ENCODE measurements around the gene SORCS2.

SORCS2 gene

DNA sequence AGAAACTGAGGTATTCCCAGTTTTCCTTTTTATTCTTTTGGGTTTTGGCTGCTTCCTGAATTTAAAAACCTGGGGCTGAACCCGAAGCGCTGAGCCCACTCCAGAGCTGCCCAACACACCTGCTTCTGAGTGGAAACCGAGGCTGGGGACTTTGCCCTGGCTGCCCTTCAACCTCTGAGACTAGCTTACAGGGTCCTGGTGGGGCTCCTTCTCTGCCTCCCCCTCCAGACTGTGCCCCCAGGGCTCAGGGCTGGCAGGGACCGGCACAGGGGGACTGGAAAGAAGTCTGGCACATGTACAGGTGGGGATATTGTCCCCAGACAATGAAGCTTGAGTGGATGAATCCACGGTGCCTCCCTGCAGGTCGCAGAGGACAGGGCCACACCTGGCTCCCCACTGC, 482.8 kb downstream of the SORCS2 start:
- no peak for ATAC-seq
- no peaks in the 10 kb centered on the region for H3K4me1 Mint-ChIP-seq
- peaks cover 26% of the 10 kb centered on the region for H3K27me3 Mint-ChIP-seq
- no peaks in the 10 kb centered on the region for H3K36me3 Mint-ChIP-seq
- no peak overlapping the region for H3K4me3 Mint-ChIP-seq
- H3K9me3 Mint-ChIP-seq, result peaks cover 6% of the 10 kb centered on the region
- H3K27ac Mint-ChIP-seq, result no peak overlapping the region

DNA sequence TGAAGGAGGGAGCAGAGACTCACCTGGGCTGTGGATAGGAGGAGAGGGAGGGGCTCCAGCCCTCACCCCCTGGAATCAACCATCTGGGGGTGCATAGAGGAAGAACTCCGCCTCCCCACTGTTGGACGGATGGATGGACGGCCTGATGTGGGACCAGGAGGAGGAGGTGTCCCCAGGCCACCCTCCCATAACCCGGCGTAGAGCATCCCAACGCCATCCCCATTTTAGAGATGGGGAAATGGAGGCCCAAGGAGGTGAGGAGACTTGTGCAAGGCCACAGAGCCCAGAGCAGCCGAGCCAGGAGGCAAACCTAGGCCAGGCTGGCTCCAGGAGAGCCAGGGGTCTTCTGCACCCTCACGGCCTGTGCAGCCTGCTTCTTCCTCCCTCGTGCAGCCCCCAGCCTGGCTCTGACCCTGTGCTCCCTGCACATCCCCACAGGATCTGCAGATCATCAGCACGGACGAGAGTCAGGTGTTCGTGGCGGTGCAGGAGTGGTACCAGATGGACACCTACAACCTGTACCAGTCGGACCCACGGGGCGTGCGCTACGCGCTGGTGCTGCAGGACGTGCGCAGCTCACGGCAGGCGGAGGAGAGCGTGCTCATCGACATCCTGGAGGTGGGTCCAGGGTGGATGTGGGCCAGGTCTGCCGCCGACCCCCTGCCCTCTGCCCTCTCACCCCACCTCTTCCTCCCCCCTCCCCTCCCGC, 483.4 kb downstream of the SORCS2 start:
- Mint-ChIP-seq H3K27ac (no peak overlapping the region), H3K27me3 (peaks cover 26% of the 10 kb centered on the region), H3K4me1 (no peaks in the 10 kb centered on the region), H3K36me3 (no peaks in the 10 kb centered on the region), H3K9me3 (peaks cover 6% of the 10 kb centered on the region), H3K4me3 (no peak overlapping the region)
- ATAC-seq, result no peak

DNA sequence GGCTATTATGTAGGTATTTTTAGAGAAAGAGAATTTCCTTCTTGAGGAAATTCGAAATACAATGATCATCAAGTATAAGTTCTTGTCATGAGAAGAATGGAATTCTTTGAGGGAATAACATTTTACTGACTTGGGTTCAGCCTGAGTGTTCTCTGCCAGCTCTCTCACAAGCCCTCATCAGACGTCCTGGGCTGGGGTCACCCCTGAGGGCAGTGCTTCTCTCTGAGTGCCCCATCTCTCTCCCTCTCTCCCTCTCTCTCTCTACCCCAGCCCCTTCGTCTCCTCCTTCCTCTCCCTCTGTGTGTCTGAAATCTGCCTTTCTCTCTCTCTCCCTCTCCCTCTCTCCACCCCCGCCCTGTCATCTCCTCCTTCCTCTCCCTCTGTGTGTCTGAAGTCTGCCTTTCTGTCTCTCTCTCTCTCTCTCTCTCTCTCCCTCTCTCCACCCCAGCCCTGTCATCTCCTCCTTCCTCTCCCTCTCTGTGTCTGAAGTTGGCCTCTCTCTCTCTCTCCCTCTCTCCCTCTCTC, 484.1 kb downstream of the SORCS2 start:
- no peaks in the 10 kb centered on the region for H3K4me1 Mint-ChIP-seq
- H3K9me3 Mint-ChIP-seq, result peaks cover 7% of the 10 kb centered on the region
- H3K36me3 Mint-ChIP-seq, result no peaks in the 10 kb centered on the region
- H3K4me3 Mint-ChIP-seq, result no peak overlapping the region
- peaks cover 26% of the 10 kb centered on the region for H3K27me3 Mint-ChIP-seq
- no peak for ATAC-seq
- no peak overlapping the region for H3K27ac Mint-ChIP-seq

DNA sequence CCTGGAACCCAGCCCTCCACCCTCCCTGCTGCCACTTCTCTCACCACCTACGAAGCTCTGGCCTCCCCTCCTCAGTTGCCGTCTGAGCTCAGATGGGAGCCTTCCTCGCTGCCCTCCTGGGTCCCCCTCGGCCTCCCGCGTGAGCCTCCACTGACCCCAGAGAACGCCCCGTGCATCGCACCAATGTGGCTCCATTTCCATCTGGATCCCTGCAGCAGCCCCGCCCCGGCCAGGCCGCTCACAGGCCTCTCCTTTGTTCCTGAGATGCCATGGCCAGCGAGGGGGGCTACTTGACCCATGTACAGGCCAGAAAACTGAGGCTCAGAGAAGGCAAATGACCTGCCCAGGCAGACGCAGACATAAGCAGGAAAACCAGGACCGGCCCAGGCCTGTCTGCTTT, 484.7 kb downstream of the SORCS2 start:
- no peak for ATAC-seq
- Mint-ChIP-seq H3K4me3 (no peak overlapping the region), H3K9me3 (peaks cover 5% of the 10 kb centered on the region), H3K27ac (no peak overlapping the region), H3K4me1 (no peaks in the 10 kb centered on the region), H3K27me3 (peaks cover 26% of the 10 kb centered on the region), H3K36me3 (no peaks in the 10 kb centered on the region)

GRCh38 chr4:7677799-7678301, 485.5 kb downstream of the SORCS2 start:
- Mint-ChIP-seq H3K36me3 (no peaks in the 10 kb centered on the region), H3K27ac (no peak overlapping the region), H3K27me3 (peaks cover 26% of the 10 kb centered on the region), H3K4me3 (no peak overlapping the region), H3K9me3 (peaks cover 5% of the 10 kb centered on the region), H3K4me1 (no peaks in the 10 kb centered on the region)
- no peak for ATAC-seq

- Mint-ChIP-seq H3K9me3 (peaks cover 5% of the 10 kb centered on the region), H3K4me3 (no peak overlapping the region), H3K27me3 (peaks cover 26% of the 10 kb centered on the region), H3K27ac (no peak overlapping the region), H3K36me3 (no peaks in the 10 kb centered on the region), H3K4me1 (no peaks in the 10 kb centered on the region)
- ATAC-seq, result no peak
These were observed 486.0 kb downstream of the SORCS2 start for GRCh38 chr4:7678318-7678852.

- H3K27me3 Mint-ChIP-seq, result peaks cover 26% of the 10 kb centered on the region
- no peak for ATAC-seq
- H3K36me3 Mint-ChIP-seq, result no peaks in the 10 kb centered on the region
- no peak overlapping the region for H3K4me3 Mint-ChIP-seq
- peaks cover 5% of the 10 kb centered on the region for H3K9me3 Mint-ChIP-seq
- H3K27ac Mint-ChIP-seq, result no peak overlapping the region
- H3K4me1 Mint-ChIP-seq, result no peaks in the 10 kb centered on the region
These were observed 487.2 kb downstream of the SORCS2 start for GRCh38 chr4:7679406-7680040.

- H3K27ac Mint-ChIP-seq, result no peak overlapping the region
- no peaks in the 10 kb centered on the region for H3K36me3 Mint-ChIP-seq
- peaks cover 26% of the 10 kb centered on the region for H3K27me3 Mint-ChIP-seq
- H3K4me1 Mint-ChIP-seq, result no peaks in the 10 kb centered on the region
- H3K9me3 Mint-ChIP-seq, result peaks cover 5% of the 10 kb centered on the region
- H3K4me3 Mint-ChIP-seq, result no peak overlapping the region
- ATAC-seq, result no peak
These were observed 487.8 kb downstream of the SORCS2 start for GRCh38 chr4:7680106-7680505.

DNA sequence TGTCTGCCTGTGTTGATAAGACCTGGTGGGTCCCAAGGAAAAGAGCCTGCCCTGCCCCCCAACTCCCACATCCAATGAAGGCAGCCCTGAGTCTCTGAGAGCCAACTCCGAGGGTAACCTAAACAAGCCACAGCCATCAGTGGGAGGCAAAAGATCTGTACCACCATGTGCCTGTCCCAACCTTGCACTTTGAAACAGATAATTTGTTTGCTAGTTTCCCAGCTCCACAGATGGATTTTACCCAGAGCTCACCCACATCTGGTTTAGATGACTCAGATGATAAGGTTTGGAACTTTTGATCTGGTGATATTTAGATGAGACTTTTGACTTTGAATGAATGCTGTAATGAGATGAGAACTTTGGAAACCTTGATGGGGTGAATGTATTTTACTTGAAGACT, 488.4 kb downstream of the SORCS2 start:
- Mint-ChIP-seq H3K27ac (no peak overlapping the region), H3K4me1 (no peaks in the 10 kb centered on the region), H3K4me3 (no peak overlapping the region), H3K36me3 (no peaks in the 10 kb centered on the region), H3K9me3 (peaks cover 5% of the 10 kb centered on the region), H3K27me3 (peaks cover 26% of the 10 kb centered on the region)
- no peak for ATAC-seq

DNA sequence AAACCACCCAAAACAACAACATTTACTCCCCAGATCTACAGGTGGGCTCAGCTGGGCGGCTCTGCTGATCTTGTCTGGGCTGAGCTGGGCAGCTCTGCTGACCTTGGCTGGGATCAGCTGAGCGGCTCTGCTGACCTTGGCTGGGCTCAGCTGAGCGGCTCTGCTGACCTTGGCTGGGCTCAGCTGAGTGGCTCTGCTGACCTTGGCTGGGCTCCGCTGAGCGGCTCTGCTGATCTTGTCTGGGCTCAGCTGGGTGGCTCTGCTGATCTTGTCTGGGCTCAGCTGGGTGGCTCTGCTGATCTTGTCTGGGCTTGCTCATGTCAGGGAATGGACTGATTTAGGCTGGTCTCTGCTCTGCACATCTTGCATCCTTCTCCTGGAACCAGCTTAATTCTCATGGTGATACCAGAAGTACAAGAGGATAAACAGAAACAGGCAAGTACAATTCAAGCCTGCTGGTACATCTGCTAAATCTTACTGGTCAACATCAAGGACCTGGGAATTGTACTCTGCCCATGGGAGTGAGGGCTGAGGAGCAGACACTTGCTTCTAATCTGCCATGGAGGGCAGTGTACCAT, 490.9 kb downstream of the SORCS2 start:
- Mint-ChIP-seq H3K9me3 (peaks cover 5% of the 10 kb centered on the region), H3K4me1 (no peaks in the 10 kb centered on the region), H3K36me3 (no peaks in the 10 kb centered on the region), H3K27me3 (peaks cover 5% of the 10 kb centered on the region), H3K4me3 (no peak overlapping the region), H3K27ac (no peak overlapping the region)
- ATAC-seq, result no peak

GRCh38 chr4:7684294-7684693, 492.0 kb downstream of the SORCS2 start:
- Mint-ChIP-seq H3K4me3 (no peak overlapping the region), H3K36me3 (no peaks in the 10 kb centered on the region), H3K4me1 (no peaks in the 10 kb centered on the region), H3K27ac (no peak overlapping the region), H3K9me3 (peaks cover 5% of the 10 kb centered on the region), H3K27me3 (no peaks in the 10 kb centered on the region)
- ATAC-seq, result no peak

DNA sequence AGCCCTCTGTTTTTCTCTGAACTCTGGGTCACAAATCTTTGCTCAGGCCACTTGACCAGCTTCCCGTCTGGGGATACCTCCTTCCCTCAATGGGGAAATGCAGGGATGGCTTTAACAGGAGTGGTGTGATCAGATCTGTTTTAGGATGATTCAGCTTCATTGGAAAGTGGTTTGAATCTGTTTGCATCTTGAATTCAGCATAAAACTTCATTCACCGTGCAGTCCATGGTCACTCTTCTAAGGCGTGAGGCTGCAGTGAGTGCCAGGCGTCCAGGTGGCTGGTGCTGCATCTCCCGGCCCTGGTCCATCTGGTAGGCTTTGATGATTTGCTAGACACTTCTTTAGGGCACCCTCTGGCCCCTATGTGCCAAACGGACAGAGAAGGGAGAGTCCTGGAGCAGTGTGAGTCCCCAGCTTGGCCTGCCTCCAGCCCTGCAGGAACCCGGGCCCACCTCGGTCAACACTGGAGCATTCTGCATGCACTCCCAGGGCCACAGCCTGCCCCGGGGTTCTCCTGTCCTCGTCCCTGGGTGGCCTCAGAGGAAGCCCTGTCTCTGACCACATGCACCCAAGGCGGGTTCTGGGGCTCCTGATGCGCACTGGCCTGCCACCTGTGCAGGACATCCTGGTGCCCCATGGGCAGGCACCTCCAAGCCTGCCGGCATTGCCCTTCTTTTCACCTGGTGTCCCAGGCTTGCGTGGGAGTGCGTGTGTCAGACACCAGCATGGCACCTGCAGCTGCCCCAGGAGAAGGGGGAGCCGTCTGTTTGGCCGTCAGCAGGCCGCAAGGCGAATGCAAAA, 493.9 kb downstream of the SORCS2 start:
- Mint-ChIP-seq H3K4me3 (no peak overlapping the region), H3K27ac (no peak overlapping the region), H3K36me3 (no peaks in the 10 kb centered on the region), H3K9me3 (peaks cover under 1% of the 10 kb centered on the region), H3K4me1 (no peaks in the 10 kb centered on the region), H3K27me3 (no peaks in the 10 kb centered on the region)
- ATAC-seq, result no peak

DNA sequence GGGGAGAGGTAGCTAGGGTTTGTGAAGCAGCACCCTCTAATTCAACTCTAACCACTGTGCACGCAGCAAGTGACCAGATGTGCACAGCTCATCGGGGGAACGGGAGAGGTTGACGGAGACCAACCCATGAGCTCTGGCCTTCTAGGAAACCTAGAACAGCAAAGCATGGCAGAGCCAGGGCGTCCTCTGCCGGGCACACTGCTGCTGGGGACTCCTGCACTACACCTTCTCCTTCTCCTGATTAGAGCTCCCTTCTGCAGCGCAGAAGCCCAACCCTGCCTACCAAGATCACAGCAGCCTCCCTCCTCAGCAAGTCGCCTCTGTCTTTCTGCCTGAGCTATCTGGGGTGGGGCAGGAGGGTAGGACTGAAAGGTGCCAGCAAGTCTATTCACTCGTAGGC, 494.7 kb downstream of the SORCS2 start:
- no peaks in the 10 kb centered on the region for H3K9me3 Mint-ChIP-seq
- H3K36me3 Mint-ChIP-seq, result no peaks in the 10 kb centered on the region
- ATAC-seq, result no peak
- no peaks in the 10 kb centered on the region for H3K27me3 Mint-ChIP-seq
- no peaks in the 10 kb centered on the region for H3K4me1 Mint-ChIP-seq
- H3K4me3 Mint-ChIP-seq, result no peak overlapping the region
- no peak overlapping the region for H3K27ac Mint-ChIP-seq

- Mint-ChIP-seq H3K9me3 (no peaks in the 10 kb centered on the region), H3K4me1 (no peaks in the 10 kb centered on the region), H3K36me3 (no peaks in the 10 kb centered on the region), H3K27me3 (no peaks in the 10 kb centered on the region), H3K4me3 (no peak overlapping the region), H3K27ac (no peak overlapping the region)
- no peak for ATAC-seq
These were observed 495.5 kb downstream of the SORCS2 start for GRCh38 chr4:7687796-7688195.
